H9 (cell line): ENCODE results near the gene RBM12. TPM values are rescaled to one million over a fixed set of nuclear protein-coding genes. Genes with fewer than 3 reads are reported as not detected.

Experiments used
- DNase-seq: peaks from one replicate; pipeline ENCODE4 v3.0.0-alpha.2; 2017
- H2AFZ ChIP-seq: one replicate; pipeline ENCODE4 v1.6.1; 2013; ENCODE audit warnings: mild to moderate bottlenecking, low read length, control low read depth, moderate library complexity
- H2AK5ac ChIP-seq: 2 replicates; pipeline ENCODE4 v1.6.1; 2013; ENCODE audit warnings: low read length, control low read depth, mixed read lengths; ENCODE audit not compliant: insufficient read length
- H2BK120ac ChIP-seq: one replicate; pipeline ENCODE4 v1.6.1; 2013; ENCODE audit warnings: low read depth, mild to moderate bottlenecking, low read length, control low read depth, inconsistent platforms; ENCODE audit not compliant: poor library complexity, severe bottlenecking
- H2BK12ac ChIP-seq: 2 replicates; pipeline ENCODE4 v1.6.1; 2013; ENCODE audit warnings: low read length, control low read depth, mixed read lengths, low read depth; ENCODE audit not compliant: insufficient read length
- H2BK15ac ChIP-seq: 2 replicates; pipeline ENCODE4 v1.6.1; 2013; ENCODE audit warnings: low read depth, low read length, control low read depth
- H2BK20ac ChIP-seq: one replicate; pipeline ENCODE4 v1.6.1; 2013; ENCODE audit warnings: low read depth, mild to moderate bottlenecking, low read length, control low read depth, inconsistent platforms; ENCODE audit not compliant: poor library complexity, severe bottlenecking
- H2BK5ac ChIP-seq: 2 replicates; pipeline ENCODE4 v1.6.1; 2013; ENCODE audit warnings: low read length, control low read depth, mixed read lengths; ENCODE audit not compliant: insufficient read length
- H3K14ac ChIP-seq: 2 replicates; pipeline ENCODE4 v1.6.1; 2013; ENCODE audit warnings: low read length, control low read depth; ENCODE audit not compliant: insufficient read depth
- H3K18ac ChIP-seq: 2 replicates; pipeline ENCODE4 v1.6.1; 2013; ENCODE audit warnings: low read depth, mild to moderate bottlenecking, mixed read lengths, low read length, control low read depth; ENCODE audit not compliant: insufficient read length
- H3K23ac ChIP-seq: 2 replicates; pipeline ENCODE4 v1.6.1; 2013; ENCODE audit warnings: low read length, control low read depth, mixed read lengths, low read depth; ENCODE audit not compliant: insufficient read length
- H3K23me2 ChIP-seq: 2 replicates; pipeline ENCODE4 v1.6.1; 2013; ENCODE audit warnings: low read depth, mild to moderate bottlenecking, mixed read lengths, low read length, control low read depth; ENCODE audit not compliant: insufficient read length, poor library complexity, severe bottlenecking
- H3K27ac ChIP-seq: 2 replicates; pipeline ENCODE4 v1.5.1; 2013; ENCODE audit warnings: low read length, control low read depth, mixed read lengths, low read depth; ENCODE audit not compliant: insufficient read length
- H3K27me3 ChIP-seq: 2 replicates; pipeline ENCODE4 v1.6.1; 2013; ENCODE audit warnings: low read length, control low read depth, inconsistent platforms; ENCODE audit not compliant: insufficient read depth
- H3K4ac ChIP-seq: 2 replicates; pipeline ENCODE4 v1.6.1; 2013; ENCODE audit warnings: low read depth, mild to moderate bottlenecking, control low read depth, inconsistent platforms, low read length, moderate library complexity
- H3K4me1 ChIP-seq: 2 replicates; pipeline ENCODE4 v1.6.1; 2013; ENCODE audit warnings: low read length, control low read depth, inconsistent platforms; ENCODE audit not compliant: insufficient read depth
- H3K4me2 ChIP-seq: 2 replicates; pipeline ENCODE4 v1.6.1; 2013; ENCODE audit warnings: low read length, control low read depth, mixed read lengths; ENCODE audit not compliant: insufficient read length, insufficient read depth
- H3K56ac ChIP-seq: 2 replicates; pipeline ENCODE4 v1.6.1; 2013; ENCODE audit warnings: low read depth, mild to moderate bottlenecking, mixed read lengths, low read length, control low read depth; ENCODE audit not compliant: insufficient read length
- H3K79me1 ChIP-seq: 2 replicates; pipeline ENCODE4 v1.6.1; 2013; ENCODE audit warnings: low read depth, mild to moderate bottlenecking, moderate library complexity, low read length, control low read depth, inconsistent platforms; ENCODE audit not compliant: insufficient read depth, poor library complexity, severe bottlenecking
- H3K79me2 ChIP-seq: 2 replicates; pipeline ENCODE4 v1.6.1; 2013; ENCODE audit warnings: low read length, control low read depth, inconsistent platforms; ENCODE audit not compliant: insufficient read depth
- H3K9ac ChIP-seq: 2 replicates; pipeline ENCODE4 v1.6.1; 2013; ENCODE audit warnings: low read length, control low read depth, mixed read lengths; ENCODE audit not compliant: insufficient read length; ENCODE audit errors: extremely low read depth
- H3K9me3 ChIP-seq: one replicate; pipeline ENCODE4 v1.6.1; 2013; ENCODE audit warnings: low read depth, low read length, inconsistent platforms; ENCODE audit not compliant: control insufficient read depth
- H3T11ph ChIP-seq: one replicate; pipeline ENCODE4 v1.6.1; 2013; ENCODE audit warnings: mild to moderate bottlenecking, low read length, control low read depth, inconsistent platforms
- H4K20me1 ChIP-seq: one replicate; pipeline ENCODE4 v1.6.1; 2013; ENCODE audit not compliant: control insufficient read depth, insufficient read length, insufficient read depth
- H4K5ac ChIP-seq: 2 replicates; pipeline ENCODE4 v1.6.1; 2013; ENCODE audit warnings: low read depth, mild to moderate bottlenecking, mixed read lengths, low read length, control low read depth; ENCODE audit not compliant: insufficient read length
- H4K8ac ChIP-seq: replicated peaks from 2 replicates; pipeline ENCODE4 v1.6.1; 2013; ENCODE audit warnings: low read length, control low read depth, mixed read lengths, low read depth; ENCODE audit not compliant: insufficient read length
- H4K91ac ChIP-seq: 2 replicates; pipeline ENCODE4 v1.6.1; 2013; ENCODE audit warnings: low read depth, mild to moderate bottlenecking, moderate library complexity, mixed read lengths, low read length, control low read depth; ENCODE audit not compliant: insufficient read length
- H3K27ac Mint-ChIP-seq, 3 experiments: 2 replicates in 2 of 3; 3 replicates in 1 of 3; pipeline ENCODE4 v1.8.0; 2020 to 2021; ENCODE audit warnings: mixed read lengths in 3 of 3, mild to moderate bottlenecking in 1 of 3, moderate library complexity in 1 of 3
- H3K27me3 Mint-ChIP-seq: 2 replicates; pipeline ENCODE4 v1.8.0; 2021; ENCODE audit warnings: low read depth, mild to moderate bottlenecking, moderate library complexity, mixed read lengths
- H3K36me3 Mint-ChIP-seq, 3 experiments: 2 replicates in 2 of 3; 3 replicates in 1 of 3; pipeline ENCODE4 v1.8.0; 2020 to 2021; ENCODE audit warnings: low read depth in 3 of 3, mixed read lengths in 3 of 3; ENCODE audit not compliant: insufficient read depth in 1 of 3
- H3K4me1 Mint-ChIP-seq, 2 experiments: 2 replicates each; pipeline ENCODE4 v1.8.0; 2020; ENCODE audit warnings: mixed read lengths in 2 of 2
- H3K4me3 Mint-ChIP-seq, 2 experiments: 2 replicates in 1 of 2; 3 replicates in 1 of 2; pipeline ENCODE4 v1.8.0; 2020 to 2021; ENCODE audit warnings: mild to moderate bottlenecking in 2 of 2, mixed read lengths in 2 of 2, moderate library complexity in 1 of 2
- H3K9me3 Mint-ChIP-seq, 2 experiments: 2 replicates in 1 of 2; 3 replicates in 1 of 2; pipeline ENCODE4 v1.8.0; 2020; ENCODE audit warnings: mild to moderate bottlenecking in 2 of 2, mixed read lengths in 2 of 2, moderate library complexity in 1 of 2
- WGBS: extraction: QIAGEN DNeasy Blood & Tissue Kit; methylation state at CpG from one replicate; pipeline ENCODE4 v1.1.7; 2013; ENCODE audit warnings: missing lambda C conversion rate, low lambda C conversion rate, mixed read lengths; ENCODE audit not compliant: insufficient read length; ENCODE audit errors: extremely low coverage; 5-methylcytosine and 5-hydroxymethylcytosine counted together
- total RNA-seq: library from RNA; stranded (reverse); gene quantifications from 2 replicates; pipeline ENCODE4 v1.2.1, GENCODE V29; 2021
- TF ChIP-seq, protein P1 (sequence below): fragments of 200-600 bp; sonication (generic); conservative IDR thresholded peaks from 3 replicates; pipeline ENCODE4 v1.8.0; 2021; ENCODE audit warnings: antibody characterized with exemption, mild to moderate bottlenecking

Gene RBM12
- total RNA-seq, 1 experiment from 2014 or later, result 260 TPM

GRCh38 chr20:35626386-35627001, 38.2 kb downstream of the RBM12 start:
- Histone ChIP-seq H3K9ac (no peak overlapping the region), H3K18ac (no peak overlapping the region), H2BK12ac (no peak overlapping the region), H3K56ac (no peak overlapping the region), H3T11ph (no peak overlapping the region), H4K20me1 (no peaks in the 10 kb centered on the region), H3K23me2 (no peaks in the 10 kb centered on the region), H2AFZ (no peak overlapping the region), H2AK5ac (no peak overlapping the region), H2BK120ac (no peak overlapping the region), H4K5ac (no peak overlapping the region), H2BK15ac (no peak overlapping the region), H4K91ac (no peak overlapping the region), H3K79me1 (no peaks in the 10 kb centered on the region), H3K27me3 (no peaks in the 10 kb centered on the region), H3K23ac (no peak overlapping the region), H2BK20ac (no peak overlapping the region), H3K4ac (no peak overlapping the region), H3K4me2 (no peak overlapping the region), H3K4me1 (no peaks in the 10 kb centered on the region), H3K27ac (no peak overlapping the region), H3K79me2 (no peaks in the 10 kb centered on the region), H4K8ac (no peak overlapping the region), H3K14ac (no peak overlapping the region), H2BK5ac (no peak overlapping the region), H3K9me3 (no peaks in the 10 kb centered on the region)
- DNase-seq, result peak; percentile 24
- H3K9me3 Mint-ChIP-seq, result no peaks in the 10 kb centered on the region; a peak in 1 of 5 replicates
- peaks cover 39 to 59% (median 58%) of the 10 kb centered on the region in 3 experiments for H3K36me3 Mint-ChIP-seq
- H3K4me1 Mint-ChIP-seq, result peaks cover 0 to 4% of the 10 kb centered on the region in 2 experiments; a peak in 1 of 4 replicates
- TF ChIP-seq, protein P1, sequence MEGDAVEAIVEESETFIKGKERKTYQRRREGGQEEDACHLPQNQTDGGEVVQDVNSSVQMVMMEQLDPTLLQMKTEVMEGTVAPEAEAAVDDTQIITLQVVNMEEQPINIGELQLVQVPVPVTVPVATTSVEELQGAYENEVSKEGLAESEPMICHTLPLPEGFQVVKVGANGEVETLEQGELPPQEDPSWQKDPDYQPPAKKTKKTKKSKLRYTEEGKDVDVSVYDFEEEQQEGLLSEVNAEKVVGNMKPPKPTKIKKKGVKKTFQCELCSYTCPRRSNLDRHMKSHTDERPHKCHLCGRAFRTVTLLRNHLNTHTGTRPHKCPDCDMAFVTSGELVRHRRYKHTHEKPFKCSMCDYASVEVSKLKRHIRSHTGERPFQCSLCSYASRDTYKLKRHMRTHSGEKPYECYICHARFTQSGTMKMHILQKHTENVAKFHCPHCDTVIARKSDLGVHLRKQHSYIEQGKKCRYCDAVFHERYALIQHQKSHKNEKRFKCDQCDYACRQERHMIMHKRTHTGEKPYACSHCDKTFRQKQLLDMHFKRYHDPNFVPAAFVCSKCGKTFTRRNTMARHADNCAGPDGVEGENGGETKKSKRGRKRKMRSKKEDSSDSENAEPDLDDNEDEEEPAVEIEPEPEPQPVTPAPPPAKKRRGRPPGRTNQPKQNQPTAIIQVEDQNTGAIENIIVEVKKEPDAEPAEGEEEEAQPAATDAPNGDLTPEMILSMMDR, result no peak
- no peak overlapping the region for H3K4me3 Mint-ChIP-seq
- no peaks in the 10 kb centered on the region for H3K27me3 Mint-ChIP-seq
- WGBS, result no CpG with 5 or more reads among the region's 13 CpGs
- peak overlapping the region in 2 of 3 experiments; percentile 62 to 82; a peak in 3 of 7 replicates for H3K27ac Mint-ChIP-seq
